Stomach (tissue), 9 donors: Measurements from ENCODE around the gene FAM131A. TPM values are rescaled to one million over a fixed set of nuclear protein-coding genes. Genes with fewer than 3 reads are reported as not detected.
A peak's percentile ranks its signal among the peaks of the same experiment; 100 is the strongest.

Experiments
- DNase-seq, 2 donors: peaks; one replicate each; pipeline versions ENCODE4 v3.0.0 to v3.0.0-alpha.2; 2013 to 2019
- H3K27ac ChIP-seq, 5 donors: fragments of 200-600 bp in 4 of 5; sonication (generic) in 4 of 5; one replicate each; pipeline ENCODE4 v1.5.1; 2013 to 2019; ENCODE audit warnings: mild to moderate bottlenecking in 1 of 5, moderate library complexity in 1 of 5
- H3K27me3 ChIP-seq, 3 donors: fragments of 200-600 bp; sonication (generic); one replicate each; pipeline ENCODE4 v1.5.1; 2017 to 2019; ENCODE audit warnings: mixed run types in 1 of 3
- H3K36me3 ChIP-seq, 4 donors: fragments of 200-600 bp; sonication (generic); 1 replicate in 3 of 4; 2 replicates in 1 of 4; pipeline ENCODE4 v1.5.1; 2016 to 2019
- H3K4me1 ChIP-seq, 4 donors: fragments of 200-600 bp; sonication (generic); one replicate each; pipeline ENCODE4 v1.5.1; 2016 to 2019
- H3K4me3 ChIP-seq, 4 donors: fragments of 200-600 bp; sonication (generic) in 3 of 4; one replicate each; pipeline ENCODE4 v1.5.1; 2016 to 2019; ENCODE audit warnings: mild to moderate bottlenecking in 1 of 4
- H3K9me3 ChIP-seq, 4 donors: fragments of 200-600 bp; sonication (generic); one replicate each; pipeline ENCODE4 v1.5.1; 2016 to 2019
- CTCF ChIP-seq, 7 experiments: fragments of 450-650 bp in 4 of 7; fragments of 200-600 bp in 3 of 7; sonication (generic) in 3 of 7; IDR thresholded peaks; one replicate each; pipeline ENCODE4 v1.5.1; 2016 to 2019; ENCODE audit warnings: antibody characterized with exemption in 7 of 7, control low read depth in 2 of 7, mild to moderate bottlenecking in 1 of 7
- EP300 ChIP-seq: sonication (generic); formaldehyde crosslinking; IDR thresholded peaks from one replicate; pipeline ENCODE4 v1.6.1; 2017; ENCODE audit warnings: antibody characterized with exemption
- POLR2A ChIP-seq, 4 donors: fragments of 450-650 bp; IDR thresholded peaks; one replicate each; pipeline ENCODE4 v1.6.1; 2016; ENCODE audit warnings: antibody characterized with exemption in 4 of 4, control low read depth in 2 of 4, mild to moderate bottlenecking in 1 of 4, moderate library complexity in 1 of 4
- POLR2AphosphoS5 ChIP-seq, 3 donors: sonication (generic); formaldehyde crosslinking; IDR thresholded peaks; one replicate each; pipeline ENCODE4 v1.6.1; 2016; ENCODE audit warnings: antibody characterized with exemption in 3 of 3
- WGBS, 5 donors: extraction: QIAGEN DNeasy Blood & Tissue Kit in 3 of 5; methylation state at CpG; one replicate each; pipeline versions ENCODE4 v1.1.5 to v1.1.7; 2013 to 2018; 5-methylcytosine and 5-hydroxymethylcytosine counted together
- intact Hi-C: fragments of 100-400 bp; cut with DNase I; formaldehyde crosslinking; loops from one replicate; pipeline ENCODE4 v1.15.1; 2023; ENCODE audit warnings: low total_unique reads
- polyA plus RNA-seq, 3 donors: library from polyadenylated mRNA; stranded (reverse); fragments of 200-250 nt; gene quantifications; one replicate each; pipeline ENCODE4 v1.2.3, GENCODE V29; 2013
- total RNA-seq, 5 donors: library from RNA; depleted of rRNA; stranded (reverse); fragments of >200 nt; gene quantifications; one replicate each; pipeline versions ENCODE4 v1.1.0 to v1.2.3, GENCODE V29; 2014 to 2016
- donor health status: healthy with polysubstance abuse.
- donor health status: Bipolar disorder and iron deficiency.
- donor health status: healthy.

Gene FAM131A
- total and polyA plus RNA-seq, 8 donors, result 1.8 to 73.2 (median 12.8) TPM

GRCh38 chr3:184320104-184320445 lies 17.3 kb upstream of the FAM131A start:
- Histone ChIP-seq H3K4me1 (peaks cover 57 to 71% (median 63%) of the 10 kb centered on the region in 4 donors), H3K9me3 (no peaks in the 10 kb centered on the region), H3K27ac (peak overlapping the region; percentile 90 to 99 (median 91)), H3K4me3 (peak overlapping the region; percentile 29 to 61 (median 33)), H3K27me3 (no peaks in the 10 kb centered on the region), H3K36me3 (peaks cover 53 to 91% (median 69%) of the 10 kb centered on the region in 4 donors)
- WGBS, 5 donors, result 0 to 6% (median 2%) methylated on average over 2 to 4 of the region's 4 CpGs; no CpG with 5 or more reads in 1 of the 5 donors
- peak; percentile 95 to 98 for DNase-seq
- intact Hi-C loops, result no loop called here
- TF ChIP-seq POLR2A (IDR thresholded peaks at IDR 0.05) (no peak), CTCF (IDR thresholded peaks at IDR 0.05) (no peak), POLR2AphosphoS5 (IDR thresholded peaks at IDR 0.05) (peak in 2 of 3 donors; percentile 75 to 77)

GRCh38 chr3:184321666-184322065 lies 15.7 kb upstream of the FAM131A start:
- Histone ChIP-seq H3K27me3 (no peaks in the 10 kb centered on the region), H3K4me3 (no peak overlapping the region), H3K4me1 (peaks cover 46 to 59% (median 51%) of the 10 kb centered on the region in 4 donors), H3K27ac (peak overlapping the region in 4 of 5 donors; percentile 22 to 99 (median 94)), H3K36me3 (peaks cover 69 to 95% (median 84%) of the 10 kb centered on the region in 4 donors), H3K9me3 (no peaks in the 10 kb centered on the region)
- intact Hi-C loops, result no loop called here
- 84 to 91% (median 85%) methylated on average over 5 of the region's 5 CpGs for WGBS, 5 donors
- no peak for DNase-seq
- TF ChIP-seq CTCF (IDR thresholded peaks at IDR 0.05) (no peak), POLR2A (IDR thresholded peaks at IDR 0.05) (no peak), EP300 (no peak), POLR2AphosphoS5 (IDR thresholded peaks at IDR 0.05) (no peak)

- Histone ChIP-seq H3K9me3 (no peaks in the 10 kb centered on the region), H3K36me3 (peaks cover 82 to 96% (median 86%) of the 10 kb centered on the region in 4 donors), H3K27me3 (no peaks in the 10 kb centered on the region), H3K27ac (peak overlapping the region in 4 of 5 donors; percentile 18 to 99 (median 94)), H3K4me1 (peaks cover 34 to 46% (median 39%) of the 10 kb centered on the region in 4 donors), H3K4me3 (no peak overlapping the region)
- 83 to 90% (median 86%) methylated on average over 20 of the region's 20 CpGs for WGBS, 5 donors
- no peak for DNase-seq
- intact Hi-C loops, result no loop called here
- TF ChIP-seq EP300 (no peak), POLR2A (IDR thresholded peaks at IDR 0.05) (no peak), POLR2AphosphoS5 (IDR thresholded peaks at IDR 0.05) (no peak), CTCF (IDR thresholded peaks at IDR 0.05) (no peak)
Observed at GRCh38 chr3:184322731-184323487, 14.5 kb upstream of the FAM131A start.

- peak overlapping the region in 2 of 5 donors; percentile 18 to 27 for H3K27ac ChIP-seq
Observed at GRCh38 chr3:184323696-184324095, 13.7 kb upstream of the FAM131A start.

More at GRCh38 chr3:184323696-184324095, 13.7 kb upstream of the FAM131A start:
- intact Hi-C loops, result no loop called here
- no peaks in the 10 kb centered on the region for H3K9me3 ChIP-seq
- peaks cover 85 to 96% (median 87%) of the 10 kb centered on the region in 4 donors for H3K36me3 ChIP-seq
- peaks cover 27 to 38% (median 31%) of the 10 kb centered on the region in 4 donors for H3K4me1 ChIP-seq
- TF ChIP-seq POLR2AphosphoS5 (IDR thresholded peaks at IDR 0.05) (no peak), EP300 (no peak), POLR2A (IDR thresholded peaks at IDR 0.05) (no peak)
- no peaks in the 10 kb centered on the region for H3K27me3 ChIP-seq
- no peak for DNase-seq
- WGBS, 5 donors, result 83 to 90% (median 85%) methylated on average over 8 of the region's 8 CpGs
- H3K4me3 ChIP-seq, result no peak overlapping the region
